ENCODE measurements around the gene NR3C1.

NR3C1 gene

GRCh38 chr5:143239882-143240518 is 163.5 kb downstream of the NR3C1 start:
- in situ Hi-C loops (cut with MboI; ENCODE audit: low sequenced_read_pairs), result no loop called here

- in situ Hi-C loops (cut with MboI; ENCODE audit: low sequenced_read_pairs), result no loop called here
Observed at GRCh38 chr5:143238620-143239019, 164.9 kb downstream of the NR3C1 start.

- in situ Hi-C loops (cut with MboI; ENCODE audit: low sequenced_read_pairs), result no loop called here
Observed at GRCh38 chr5:143237664-143238063, 165.8 kb downstream of the NR3C1 start.

- in situ Hi-C loops (cut with MboI; ENCODE audit: low sequenced_read_pairs), result no loop called here
Observed at GRCh38 chr5:143236682-143237081, 166.8 kb downstream of the NR3C1 start.

GRCh38 chr5:143235423-143235822 is 168.1 kb downstream of the NR3C1 start:
- in situ Hi-C loops (cut with MboI; ENCODE audit: low sequenced_read_pairs), result no loop called here

- in situ Hi-C loops (cut with MboI; ENCODE audit: low sequenced_read_pairs), result no loop called here
Observed at GRCh38 chr5:143234162-143234842, 169.2 kb downstream of the NR3C1 start.

- in situ Hi-C loops (cut with MboI; ENCODE audit: low sequenced_read_pairs), result no loop called here
Observed at GRCh38 chr5:143233031-143233430, 170.5 kb downstream of the NR3C1 start.

GRCh38 chr5:143231973-143232812 is 171.3 kb downstream of the NR3C1 start:
- in situ Hi-C loops (cut with MboI; ENCODE audit: low sequenced_read_pairs), result no loop called here

- in situ Hi-C loops (cut with MboI; ENCODE audit: low sequenced_read_pairs), result no loop called here
Observed at GRCh38 chr5:143231416-143231815, 172.1 kb downstream of the NR3C1 start.

- in situ Hi-C loops (cut with MboI; ENCODE audit: low sequenced_read_pairs), result no loop called here
Observed at GRCh38 chr5:143230676-143230996, 172.8 kb downstream of the NR3C1 start.

- in situ Hi-C loops (cut with MboI; ENCODE audit: low sequenced_read_pairs), result no loop called here
Observed at GRCh38 chr5:143229896-143230675, 173.4 kb downstream of the NR3C1 start.

GRCh38 chr5:143229426-143229895 is 174.0 kb downstream of the NR3C1 start:
- in situ Hi-C loops (cut with MboI; ENCODE audit: low sequenced_read_pairs), result no loop called here

GRCh38 chr5:143228597-143229293 is 174.7 kb downstream of the NR3C1 start:
- in situ Hi-C loops (cut with MboI; ENCODE audit: low sequenced_read_pairs), result no loop called here

All from HL-60/S4 (cell line).